ENCODE data around the gene CENPI. TPM values are rescaled to one million over a fixed set of nuclear protein-coding genes. Genes with fewer than 3 reads are reported as not detected.

CENPI gene
- total RNA-seq, 1 donor from 2014 or later = 1.2 TPM

- no peaks in the 10 kb centered on the region for H3K27me3 ChIP-seq
- no peak overlapping the region for H3K27ac ChIP-seq
- no peaks in the 10 kb centered on the region for H3K36me3 ChIP-seq
- no peaks in the 10 kb centered on the region for H3K4me1 ChIP-seq
- DNase-seq = no peak
- no peaks in the 10 kb centered on the region for H3K9me3 ChIP-seq
- TF ChIP-seq CTCF (IDR thresholded peaks at IDR 0.05) = no peak
- no peak overlapping the region for H3K4me3 ChIP-seq
- no peak for ATAC-seq
- intact Hi-C loops (cut with DNase I) = no loop called here
Observed at GRCh38 chrX:101081231-101081630, 16.8 kb upstream of the CENPI start.

- H3K27me3 ChIP-seq = no peaks in the 10 kb centered on the region
- intact Hi-C loops (cut with DNase I) = no loop called here
- no peak overlapping the region for H3K4me3 ChIP-seq
- no peak for ATAC-seq
- DNase-seq = no peak
- H3K4me1 ChIP-seq = no peaks in the 10 kb centered on the region
- no peaks in the 10 kb centered on the region for H3K9me3 ChIP-seq
- TF ChIP-seq CTCF (IDR thresholded peaks at IDR 0.05) = no peak
- no peak overlapping the region for H3K27ac ChIP-seq
- no peaks in the 10 kb centered on the region for H3K36me3 ChIP-seq
Observed at GRCh38 chrX:101091817-101092216, 6.2 kb upstream of the CENPI start.

GRCh38 chrX:101108284-101108683 lies 10.3 kb downstream of the CENPI start:
- H3K27ac ChIP-seq = no peak overlapping the region
- TF ChIP-seq CTCF (IDR thresholded peaks at IDR 0.05) = no peak
- no peaks in the 10 kb centered on the region for H3K4me1 ChIP-seq
- no peaks in the 10 kb centered on the region for H3K27me3 ChIP-seq
- no peak overlapping the region for H3K4me3 ChIP-seq
- no peaks in the 10 kb centered on the region for H3K9me3 ChIP-seq
- no peak for DNase-seq
- ATAC-seq = no peak
- no peaks in the 10 kb centered on the region for H3K36me3 ChIP-seq
- intact Hi-C loops (cut with DNase I) = no loop called here

GRCh38 chrX:101117701-101118100 lies 19.7 kb downstream of the CENPI start:
- H3K4me1 ChIP-seq = no peaks in the 10 kb centered on the region

GRCh38 chrX:101136235-101136634 lies 38.2 kb downstream of the CENPI start:
- no peak for TF ChIP-seq CTCF (IDR thresholded peaks at IDR 0.05)
- no peak for ATAC-seq
- intact Hi-C loops (cut with DNase I) = no loop called here
- H3K36me3 ChIP-seq = no peaks in the 10 kb centered on the region
- H3K27me3 ChIP-seq = no peaks in the 10 kb centered on the region
- no peaks in the 10 kb centered on the region for H3K9me3 ChIP-seq
- H3K4me3 ChIP-seq = no peak overlapping the region
- no peak overlapping the region for H3K27ac ChIP-seq
- DNase-seq = no peak
- no peaks in the 10 kb centered on the region for H3K4me1 ChIP-seq

More at GRCh38 chrX:101117701-101118100, 19.7 kb downstream of the CENPI start:
- Histone ChIP-seq H3K4me3 (no peak overlapping the region), H3K27ac (no peak overlapping the region), H3K36me3 (no peaks in the 10 kb centered on the region), H3K9me3 (no peaks in the 10 kb centered on the region), H3K27me3 (no peaks in the 10 kb centered on the region)
- intact Hi-C loops (cut with DNase I) = no loop called here
- no peak for TF ChIP-seq CTCF (IDR thresholded peaks at IDR 0.05)
- DNase-seq (no peak), ATAC-seq (no peak)

Other genes starting within 250 kb of the CENPI start
- not detected for gene NOX1, start 223.8 kb upstream of the CENPI start, total RNA-seq
- 8.4 TPM for gene XKRX, start 169.3 kb upstream of the CENPI start, total RNA-seq
- gene ARL13A, start 128.5 kb upstream of the CENPI start, total RNA-seq = not detected
- 20.9 TPM for gene TRMT2B, start 46.1 kb upstream of the CENPI start, total RNA-seq
- gene TMEM35A, start 19.3 kb upstream of the CENPI start, total RNA-seq = 1.5 TPM
- not detected for gene DRP2, start 121.6 kb downstream of the CENPI start, total RNA-seq
- gene TAF7L, start 193.1 kb downstream of the CENPI start, total RNA-seq = not detected

All from upper lobe of right lung (tissue), 1 donor.